NCI-H2107 treated with DMSO at 0.1 percent for 48 hours (cell line): ENCODE measurements around the gene EPOP.
"Not testable (repeated sequence)": the region's sequence is repeated elsewhere in the genome, so short reads cannot be mapped to it uniquely, and the experiment has no call there.

Source experiments
- DNase-seq: peaks from one replicate; lab custom pipeline; 2025; ENCODE audit not compliant: unreplicated experiment; lab: John Stamatoyannopoulos, UW

The EPOP gene

GRCh38 chr17:38653679-38654078 is 21.1 kb downstream of the EPOP start:
- no peak for DNase-seq

- DNase-seq = no peak
Measured at GRCh38 chr17:38653230-38653629, 21.5 kb downstream of the EPOP start.

GRCh38 chr17:38650653-38651173 is 24.0 kb downstream of the EPOP start:
- not testable (repeated sequence) for DNase-seq

GRCh38 chr17:38637951-38638350 is 36.8 kb downstream of the EPOP start:
- DNase-seq = no peak

GRCh38 chr17:38636054-38636453 is 38.7 kb downstream of the EPOP start:
- no peak for DNase-seq

- DNase-seq = no peak
Measured at GRCh38 chr17:38632334-38632733, 42.4 kb downstream of the EPOP start.

GRCh38 chr17:38628441-38628840 is 46.3 kb downstream of the EPOP start:
- no peak for DNase-seq

- no peak for DNase-seq
Measured at GRCh38 chr17:38627957-38628356, 46.8 kb downstream of the EPOP start.

- not testable (repeated sequence) for DNase-seq
Measured at GRCh38 chr17:38626606-38627226, 48.0 kb downstream of the EPOP start.

GRCh38 chr17:38625482-38625881 is 49.3 kb downstream of the EPOP start:
- no peak for DNase-seq

- DNase-seq = not testable (repeated sequence)
Measured at GRCh38 chr17:38624782-38625355, 49.9 kb downstream of the EPOP start.
